ENCODE measurements around the gene PAX4.
A peak's percentile ranks its signal among the peaks of the same experiment; 100 is the strongest.

PAX4 gene

DNA sequence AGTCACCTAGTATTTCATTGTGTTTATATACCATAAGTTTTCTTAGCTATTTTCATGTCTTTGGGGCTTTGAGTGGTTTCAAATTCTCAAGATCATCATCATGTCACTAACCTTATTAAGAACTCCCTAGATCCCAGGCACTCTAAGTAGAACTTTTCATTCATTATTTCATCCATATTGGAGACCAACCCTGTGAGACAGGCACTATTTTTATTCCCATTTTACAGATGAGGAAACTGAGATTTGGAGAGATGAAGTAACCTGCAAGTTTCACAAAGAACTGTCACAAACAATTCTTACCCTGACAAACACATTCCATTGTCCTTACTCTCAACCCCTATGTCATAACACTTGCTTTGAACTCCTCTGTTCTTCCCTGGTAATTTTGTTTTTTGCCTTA lies 20.3 kb upstream of the PAX4 start:
- H3K4me1 Mint-ChIP-seq: no peaks in the 10 kb centered on the region
- H3K4me3 Mint-ChIP-seq: no peak overlapping the region
- no peaks in the 10 kb centered on the region for H3K36me3 Mint-ChIP-seq (ENCODE audit: low read depth)
- no peak overlapping the region for H3K27ac Mint-ChIP-seq
- TF ChIP-seq, protein P1, sequence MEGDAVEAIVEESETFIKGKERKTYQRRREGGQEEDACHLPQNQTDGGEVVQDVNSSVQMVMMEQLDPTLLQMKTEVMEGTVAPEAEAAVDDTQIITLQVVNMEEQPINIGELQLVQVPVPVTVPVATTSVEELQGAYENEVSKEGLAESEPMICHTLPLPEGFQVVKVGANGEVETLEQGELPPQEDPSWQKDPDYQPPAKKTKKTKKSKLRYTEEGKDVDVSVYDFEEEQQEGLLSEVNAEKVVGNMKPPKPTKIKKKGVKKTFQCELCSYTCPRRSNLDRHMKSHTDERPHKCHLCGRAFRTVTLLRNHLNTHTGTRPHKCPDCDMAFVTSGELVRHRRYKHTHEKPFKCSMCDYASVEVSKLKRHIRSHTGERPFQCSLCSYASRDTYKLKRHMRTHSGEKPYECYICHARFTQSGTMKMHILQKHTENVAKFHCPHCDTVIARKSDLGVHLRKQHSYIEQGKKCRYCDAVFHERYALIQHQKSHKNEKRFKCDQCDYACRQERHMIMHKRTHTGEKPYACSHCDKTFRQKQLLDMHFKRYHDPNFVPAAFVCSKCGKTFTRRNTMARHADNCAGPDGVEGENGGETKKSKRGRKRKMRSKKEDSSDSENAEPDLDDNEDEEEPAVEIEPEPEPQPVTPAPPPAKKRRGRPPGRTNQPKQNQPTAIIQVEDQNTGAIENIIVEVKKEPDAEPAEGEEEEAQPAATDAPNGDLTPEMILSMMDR (IDR thresholded peaks at IDR 0.05; ENCODE audit: unreplicated experiment in 3 of 3): no peak
- peaks cover 7% of the 10 kb centered on the region for H3K27me3 Mint-ChIP-seq (ENCODE audit: low read depth)
- peaks cover 8% of the 10 kb centered on the region for H3K9me3 Mint-ChIP-seq

DNA sequence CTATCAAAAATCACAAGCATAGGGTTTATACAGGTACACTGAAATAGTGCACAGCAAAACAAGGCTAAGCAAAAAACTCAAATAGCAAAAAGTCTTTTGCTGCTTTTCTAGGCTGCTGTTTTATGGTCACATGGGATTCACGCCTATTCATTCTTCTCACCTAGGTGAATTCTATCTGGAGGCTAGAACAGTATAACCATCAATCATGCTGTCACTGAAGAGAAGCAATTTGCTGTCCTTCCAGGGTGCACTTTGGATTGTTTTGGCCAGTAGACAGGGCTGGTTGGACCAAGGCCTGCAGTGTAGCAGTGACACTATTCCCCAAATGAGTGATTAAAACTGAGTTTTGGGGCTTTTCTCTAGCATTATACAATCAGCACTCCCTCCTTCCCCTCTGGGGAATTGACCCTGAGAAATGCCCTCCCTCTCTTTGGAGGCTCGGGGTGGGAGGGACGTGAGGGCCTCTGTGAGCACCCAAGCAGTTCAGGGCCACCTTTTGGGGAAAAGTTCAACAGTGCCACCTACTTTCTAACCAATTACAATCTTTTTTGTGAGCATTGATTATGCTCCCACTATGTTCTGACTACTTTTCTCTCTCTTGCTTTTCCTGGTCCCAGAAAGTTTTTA lies 17.8 kb upstream of the PAX4 start:
- H3K27me3 Mint-ChIP-seq (ENCODE audit: low read depth): peaks cover 14% of the 10 kb centered on the region
- H3K9me3 Mint-ChIP-seq: peaks cover 8% of the 10 kb centered on the region
- TF ChIP-seq, protein P1 (IDR thresholded peaks at IDR 0.05; ENCODE audit: unreplicated experiment in 3 of 3): no peak
- no peaks in the 10 kb centered on the region for H3K36me3 Mint-ChIP-seq (ENCODE audit: low read depth)
- no peaks in the 10 kb centered on the region for H3K4me1 Mint-ChIP-seq
- no peak overlapping the region for H3K27ac Mint-ChIP-seq
- H3K4me3 Mint-ChIP-seq: no peak overlapping the region

DNA sequence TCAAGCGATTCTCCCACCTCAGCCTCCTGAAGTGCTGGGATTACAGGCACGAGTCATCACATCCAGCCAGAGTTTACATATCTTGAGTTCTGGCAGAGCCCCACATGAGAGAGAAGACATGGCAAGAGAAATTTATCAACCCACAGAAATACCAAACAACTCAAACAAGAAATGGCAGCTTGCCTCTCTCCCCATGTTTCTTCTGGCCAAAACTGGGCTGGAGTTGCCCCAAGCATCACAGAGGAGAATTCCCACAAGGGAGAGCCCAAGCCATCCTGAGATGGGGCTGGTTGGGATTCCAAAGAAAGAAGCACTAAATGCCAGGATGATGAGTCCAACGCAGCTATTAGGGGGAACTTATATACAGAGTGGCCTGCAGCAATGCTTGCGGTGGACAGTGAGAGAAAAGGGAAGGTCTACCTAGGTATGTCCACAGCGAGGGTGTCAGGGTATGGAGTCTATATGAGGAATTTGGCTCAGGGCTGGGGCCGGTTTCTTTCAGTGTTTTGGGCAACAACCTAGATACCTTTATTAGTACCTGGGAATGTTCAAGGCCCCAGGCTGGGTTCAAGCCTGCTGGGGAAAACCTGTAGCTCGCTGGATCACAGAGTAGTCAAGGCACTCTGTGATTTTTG lies 14.5 kb upstream of the PAX4 start:
- Mint-ChIP-seq H3K27me3 (ENCODE audit: low read depth) (peaks cover 14% of the 10 kb centered on the region), H3K4me1 (no peaks in the 10 kb centered on the region), H3K9me3 (peaks cover 3% of the 10 kb centered on the region), H3K4me3 (no peak overlapping the region), H3K36me3 (ENCODE audit: low read depth) (no peaks in the 10 kb centered on the region), H3K27ac (peak overlapping the region in 1 of 3 experiments; percentile 45)
- TF ChIP-seq, protein P1 (IDR thresholded peaks at IDR 0.05; ENCODE audit: unreplicated experiment in 3 of 3): no peak

DNA sequence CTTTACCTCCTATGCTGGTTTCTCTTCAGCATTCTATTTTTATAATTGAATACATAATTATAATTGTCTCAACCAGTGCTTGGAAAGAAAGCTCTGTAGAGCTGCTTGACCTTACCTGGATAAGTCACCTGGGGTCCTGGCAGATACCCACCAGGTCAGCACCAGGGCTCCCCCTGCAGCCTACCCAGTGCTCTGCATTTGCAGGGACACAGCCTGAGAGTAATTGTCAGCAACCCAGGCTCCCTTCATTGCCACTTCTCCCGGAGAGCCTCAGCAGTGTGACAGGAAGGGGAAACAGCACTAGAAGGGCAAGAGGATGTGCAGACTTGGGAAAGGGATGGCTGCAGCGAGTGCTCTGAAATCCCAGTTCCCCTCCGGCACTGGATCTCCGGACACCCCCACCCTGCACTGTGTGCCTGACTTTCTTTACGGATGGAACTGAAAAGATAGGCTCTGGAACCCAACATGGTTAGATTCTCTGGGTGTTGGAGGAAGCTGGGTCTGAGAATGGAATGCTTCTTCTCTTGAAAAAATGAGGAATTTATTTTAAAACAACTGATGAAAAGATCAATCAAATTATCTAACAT lies 11.4 kb upstream of the PAX4 start:
- peaks cover 15% of the 10 kb centered on the region for H3K27me3 Mint-ChIP-seq (ENCODE audit: low read depth)
- H3K9me3 Mint-ChIP-seq: peaks cover 4% of the 10 kb centered on the region
- H3K4me3 Mint-ChIP-seq: no peak overlapping the region
- no peak overlapping the region for H3K27ac Mint-ChIP-seq
- TF ChIP-seq, protein P1 (IDR thresholded peaks at IDR 0.05; ENCODE audit: unreplicated experiment in 3 of 3): peak in 2 of 3 experiments; percentile 14 to 36
- no peaks in the 10 kb centered on the region for H3K4me1 Mint-ChIP-seq
- no peaks in the 10 kb centered on the region for H3K36me3 Mint-ChIP-seq (ENCODE audit: low read depth)

DNA sequence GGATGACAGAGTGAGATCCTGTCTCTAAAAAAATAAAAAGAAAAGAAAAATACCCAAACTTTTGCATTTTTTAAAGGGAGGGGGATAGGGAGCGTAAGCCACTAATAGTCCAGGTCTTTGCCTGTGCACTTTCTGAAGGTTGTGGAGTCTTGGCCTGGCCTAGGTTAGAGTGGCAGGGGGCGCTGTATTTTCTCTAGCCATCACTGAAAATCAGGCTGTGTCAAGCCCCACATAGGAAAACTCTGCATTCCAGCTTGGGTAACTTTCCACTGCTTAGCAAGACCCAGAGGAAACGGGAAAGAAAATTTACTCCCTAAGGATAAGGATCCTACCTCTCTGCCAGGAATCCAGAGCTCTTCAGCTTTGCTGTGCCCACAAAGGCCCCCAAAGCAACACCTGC lies 10.5 kb upstream of the PAX4 start:
- H3K27me3 Mint-ChIP-seq (ENCODE audit: low read depth): peaks cover 23% of the 10 kb centered on the region
- TF ChIP-seq, protein P1 (IDR thresholded peaks at IDR 0.05; ENCODE audit: unreplicated experiment in 3 of 3): no peak
- H3K36me3 Mint-ChIP-seq (ENCODE audit: low read depth): no peaks in the 10 kb centered on the region
- H3K4me3 Mint-ChIP-seq: no peak overlapping the region
- H3K4me1 Mint-ChIP-seq: no peaks in the 10 kb centered on the region
- H3K27ac Mint-ChIP-seq: no peak overlapping the region
- H3K9me3 Mint-ChIP-seq: peaks cover 2% of the 10 kb centered on the region
